WTC11 (cell line): Measurements from ENCODE around the gene UQCRQ. TPM values are rescaled to one million over a fixed set of nuclear protein-coding genes. Genes with fewer than 3 reads are reported as not detected.

Source experiments
- ATAC-seq: fragments of 200-7000 bp; cut with Tn5 transposase; 2 replicates; pipeline ENCODE4 v1.10.0; 2021; ENCODE audit warnings: mild to moderate bottlenecking, moderate library complexity
- CTCF ChIA-PET: fragments of 300-600 bp; sonication (Branson Sonifier 250); formaldehyde crosslinking; loops from one replicate; lab custom pipeline; 2021; ENCODE audit warnings: antibody characterized with exemption; lab: Charles Lee
- POLR2A ChIA-PET: fragments of 350-600 bp; sonication (Branson Sonifier 250); formaldehyde crosslinking; loops from one replicate; lab custom pipeline; 2021; ENCODE audit warnings: antibody characterized with exemption; lab: Charles Lee
- DNase-seq: peaks from one replicate; pipeline ENCODE4 v3.0.0; 2021; ENCODE audit warnings: low spot score
- H3K27ac Mint-ChIP-seq: 2 replicates; pipeline ENCODE4 v1.8.0; 2021; ENCODE audit warnings: mixed read lengths
- H3K27me3 Mint-ChIP-seq: 2 replicates; pipeline ENCODE4 v1.8.0; 2021; ENCODE audit warnings: low read depth, mild to moderate bottlenecking, moderate library complexity, mixed read lengths
- H3K36me3 Mint-ChIP-seq: 2 replicates; pipeline ENCODE4 v1.8.0; 2021; ENCODE audit warnings: mixed read lengths
- H3K4me1 Mint-ChIP-seq: 2 replicates; pipeline ENCODE4 v1.8.0; 2022; ENCODE audit warnings: mixed read lengths
- H3K4me3 Mint-ChIP-seq: 2 replicates; pipeline ENCODE4 v1.8.0; 2021; ENCODE audit warnings: mild to moderate bottlenecking, moderate library complexity, mixed read lengths
- H3K9me3 Mint-ChIP-seq: 2 replicates; pipeline ENCODE4 v1.8.0; 2021; ENCODE audit warnings: mixed read lengths
- ATF1 ChIP-seq: sonication (generic); formaldehyde crosslinking; IDR thresholded peaks from 2 replicates; pipeline ENCODE4 v1.8.1; 2023; ENCODE audit warnings: mild to moderate bottlenecking, moderate library complexity, missing genetic modification reagents
- ATF6 ChIP-seq: sonication (generic); formaldehyde crosslinking; IDR thresholded peaks from 2 replicates; pipeline ENCODE4 v1.8.1; 2023; ENCODE audit warnings: mild to moderate bottlenecking, missing genetic modification reagents
- E2F1 ChIP-seq: sonication (generic); formaldehyde crosslinking; IDR thresholded peaks from 2 replicates; pipeline ENCODE4 v1.8.0; 2022; ENCODE audit warnings: mild to moderate bottlenecking, missing genetic modification reagents
- IRF1 ChIP-seq: sonication (generic); formaldehyde crosslinking; IDR thresholded peaks from 2 replicates; pipeline ENCODE4 v1.8.0; 2023; ENCODE audit warnings: missing genetic modification reagents
- NFE2L1 ChIP-seq: sonication (generic); formaldehyde crosslinking; IDR thresholded peaks from 2 replicates; pipeline ENCODE4 v1.8.1; 2023; ENCODE audit warnings: missing genetic modification reagents
- NFYB ChIP-seq: sonication (generic); formaldehyde crosslinking; conservative IDR thresholded peaks from 2 replicates; pipeline ENCODE4 v1.8.0; 2022; ENCODE audit warnings: low read depth, missing genetic modification reagents
- NR2C2 ChIP-seq: sonication (generic); formaldehyde crosslinking; IDR thresholded peaks from 2 replicates; pipeline ENCODE4 v1.8.0; 2022; ENCODE audit warnings: mild to moderate bottlenecking, missing genetic modification reagents
- SMAD4 ChIP-seq: sonication (generic); formaldehyde crosslinking; IDR thresholded peaks from 2 replicates; pipeline ENCODE4 v1.8.0; 2022; ENCODE audit warnings: mild to moderate bottlenecking, missing genetic modification reagents
- SP1 ChIP-seq: sonication (generic); formaldehyde crosslinking; conservative IDR thresholded peaks from 2 replicates; pipeline ENCODE4 v1.8.1; 2022; ENCODE audit warnings: missing genetic modification reagents
- STAT6 ChIP-seq: sonication (generic); formaldehyde crosslinking; conservative IDR thresholded peaks from 2 replicates; pipeline ENCODE4 v1.8.1; 2023; ENCODE audit warnings: mild to moderate bottlenecking, low read depth, missing genetic modification reagents, moderate library complexity
- TP53 ChIP-seq: sonication (generic); formaldehyde crosslinking; IDR thresholded peaks from 2 replicates; pipeline ENCODE4 v1.8.1; 2023; ENCODE audit warnings: mild to moderate bottlenecking, missing genetic modification reagents
- USF1 ChIP-seq: sonication (generic); formaldehyde crosslinking; IDR thresholded peaks from 2 replicates; pipeline ENCODE4 v1.8.0; 2022; ENCODE audit warnings: mild to moderate bottlenecking, missing genetic modification reagents
- ZNF232 ChIP-seq: sonication (generic); formaldehyde crosslinking; IDR thresholded peaks from 2 replicates; pipeline ENCODE4 v1.8.0; 2022; ENCODE audit warnings: mild to moderate bottlenecking, missing genetic modification reagents
- ZNF263 ChIP-seq: sonication (generic); formaldehyde crosslinking; IDR thresholded peaks from 2 replicates; pipeline ENCODE4 v1.8.1; 2022; ENCODE audit warnings: low read depth, mild to moderate bottlenecking, moderate library complexity, missing genetic modification reagents
- ZNF317 ChIP-seq: sonication (generic); formaldehyde crosslinking; IDR thresholded peaks from 2 replicates; pipeline ENCODE4 v1.8.1; 2023; ENCODE audit warnings: low read depth, mild to moderate bottlenecking, moderate library complexity, missing genetic modification reagents, borderline replicate concordance
- total RNA-seq: library from RNA; stranded (reverse); gene quantifications from 3 replicates; pipeline ENCODE4 v1.2.3, GENCODE V29; 2021

Gene UQCRQ
- total RNA-seq, 1 experiment from 2014 or later = 256 TPM

- Mint-ChIP-seq H3K27ac (no peak overlapping the region), H3K4me3 (peak overlapping the region; percentile 100; the same call in 1 of the 2 replicates), H3K27me3 (peaks cover 3% of the 10 kb centered on the region; the same call in 1 of the 2 replicates), H3K36me3 (peaks cover 27% of the 10 kb centered on the region), H3K9me3 (no peaks in the 10 kb centered on the region), H3K4me1 (peaks cover 22% of the 10 kb centered on the region)
- DNase-seq (no peak), ATAC-seq (no peak)
- ChIA-PET CTCF (interaction anchor here (0.7 to 1.2 kb wide), 3 partner anchors 38 to 404 kb away, joined by 3 to 4 read pairs (median 4); partner anchors contain the start of gene SHROOM1), POLR2A (interaction anchor here (0.7 kb wide), 1 partner anchor 453 kb away, joined by 9 read pairs; no protein-coding TSS in a partner anchor)
- no peak for TF ChIP-seq STAT6 (CRISPR knock-in tag)
These were observed 2.3 kb downstream of the UQCRQ start for GRCh38 chr5:132868754-132869153.

- CTCF ChIA-PET = interaction anchor here (1.8 kb wide), 1 partner anchor 51 kb away, joined by 7 read pairs; no protein-coding TSS in a partner anchor
- TF ChIP-seq ZNF232 (CRISPR knock-in tag) (no peak), TP53 (CRISPR knock-in tag) (no peak), ZNF317 (no peak), IRF1 (no peak), SMAD4 (no peak), NFYB (no peak), NFE2L1 (CRISPR knock-in tag) (no peak), ATF6 (no peak), E2F1 (CRISPR knock-in tag) (no peak), SP1 (no peak), USF1 (CRISPR knock-in tag) (no peak), NR2C2 (no peak), ZNF263 (CRISPR knock-in tag) (no peak), ATF1 (CRISPR knock-in tag) (no peak)
- TF ChIP-seq, all 79 proteins: peak for 0
- Mint-ChIP-seq H3K4me1 (peaks cover 10% of the 10 kb centered on the region), H3K4me3 (no peak overlapping the region), H3K9me3 (no peaks in the 10 kb centered on the region), H3K27ac (peak overlapping the region; percentile 32; the same call in 1 of the 2 replicates), H3K27me3 (no peaks in the 10 kb centered on the region), H3K36me3 (peaks cover 27% of the 10 kb centered on the region)
- DNase-seq (no peak), ATAC-seq (no peak)
- POLR2A ChIA-PET = no interaction called here
These were observed 4.4 kb downstream of the UQCRQ start for GRCh38 chr5:132870801-132871200.
